ENCODE results near the gene KRTAP5-2. TPM values are rescaled to one million over a fixed set of nuclear protein-coding genes. Genes with fewer than 3 reads are reported as not detected.

Gene KRTAP5-2
- total and polyA plus RNA-seq, 2 of the 8 experiments (the other 6 are each of a cell fraction or from before 2014, with no cell fraction given) = not detected

DNA sequence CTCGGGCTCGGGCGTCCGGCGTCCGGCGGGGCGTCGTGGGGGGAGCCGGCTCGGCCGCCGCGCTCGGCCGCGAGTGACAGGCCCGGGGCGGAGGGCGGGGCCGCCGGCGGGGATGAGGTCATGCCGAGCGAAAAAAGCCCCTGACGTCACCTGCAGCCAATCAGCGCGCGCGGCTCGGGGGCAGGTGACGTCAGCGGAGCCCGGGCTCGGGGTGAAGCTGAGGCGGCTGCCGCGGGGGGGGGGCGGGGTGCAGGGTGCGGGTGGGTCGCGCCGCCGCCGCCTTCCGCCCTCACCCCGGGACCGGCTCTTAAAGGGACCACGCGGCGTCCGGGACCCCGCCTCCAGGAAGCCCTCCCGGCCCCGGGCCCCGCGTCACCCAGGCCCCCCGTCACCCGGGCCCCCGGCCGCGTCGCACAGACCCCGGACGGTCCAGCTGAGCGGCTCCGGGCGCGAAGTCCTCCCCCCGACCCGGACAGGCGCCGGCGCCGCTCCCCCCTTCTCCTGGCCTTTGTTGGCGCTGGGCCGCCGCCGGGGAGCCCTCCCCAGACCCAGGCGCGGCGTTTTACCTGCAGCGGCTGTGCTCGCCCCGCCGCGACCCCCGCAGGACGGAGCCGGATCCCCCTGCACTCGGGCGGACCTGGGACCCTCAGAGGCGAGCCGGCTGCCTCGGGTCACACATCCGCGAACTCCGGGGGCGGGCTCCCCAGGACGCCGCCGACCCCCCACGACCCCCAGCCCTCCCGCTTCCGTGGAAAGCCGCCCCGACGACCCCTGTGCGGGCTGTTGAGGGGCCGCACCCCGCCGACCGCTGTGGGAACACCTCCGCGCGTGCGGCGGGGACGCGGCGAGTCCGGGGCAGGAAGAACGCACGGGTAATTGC lies 25.7 kb downstream of the KRTAP5-2 start, which contains the start of gene DUSP8:
DUSP8 (minus strand) TSS at position 75 of the 880 bp plus-strand sequence. CDS start 6,445 bp downstream, outside the sequence.
- Histone ChIP-seq H3K27me3 (replicated peaks in 1 of 4; ENCODE audit: control insufficient read depth in 3 of 4, extremely low read depth in 1 of 4, insufficient read depth in 3 of 4, low read length in 3 of 4) (peaks cover 18 to 54% (median 49%) of the 10 kb centered on the region in 4 experiments), H3K23ac (ENCODE audit: insufficient read length) (no peak within 1 kb of the TSS), H2BK120ac (replicated peaks; ENCODE audit: low read depth, low read length) (no peak within 1 kb of the TSS), H4K91ac (replicated peaks; ENCODE audit: insufficient read length, low read length) (no peak within 1 kb of the TSS), H3K14ac (ENCODE audit: insufficient read length) (no peak within 1 kb of the TSS), H4K5ac (ENCODE audit: insufficient read length, low read depth, low read length) (no peak within 1 kb of the TSS), H3K4ac (replicated peaks; ENCODE audit: insufficient read length, low read depth, low read length) (no peak within 1 kb of the TSS), H3K79me1 (ENCODE audit: low read depth, low read length) (no peaks in the 10 kb centered on the region), H4K20me1 (replicated peaks in 1 of 2; ENCODE audit: control insufficient read depth in 1 of 2, insufficient read depth in 2 of 2, low read length in 2 of 2) (peaks cover 4 to 18% of the 10 kb centered on the region in 2 experiments), H3K56ac (replicated peaks; ENCODE audit: insufficient read length, low read depth, low read length) (no peak within 1 kb of the TSS), H2BK20ac (ENCODE audit: low read length) (no peak within 1 kb of the TSS; the same call in 1 of the 2 replicates), H3K4me2 (ENCODE audit: insufficient read depth in 1 of 2, low read depth in 2 of 2, low read length in 2 of 2) (peak within 1 kb of the TSS; percentile 53 to 83), H3K4me3 (ENCODE audit: extremely low read depth in 1 of 4, insufficient read depth in 2 of 4, low read depth in 3 of 4, low read length in 4 of 4) (peak within 1 kb of the TSS; percentile 27 to 71 (median 34)), H3K18ac (ENCODE audit: extremely low read depth, low read length) (no peak within 1 kb of the TSS; the same call in 1 of the 2 replicates), H3K23me2 (ENCODE audit: low read depth, low read length) (no peaks in the 10 kb centered on the region; the same call in 1 of the 2 replicates), H2BK12ac (ENCODE audit: low read depth, low read length) (no peak within 1 kb of the TSS), H2AFZ (ENCODE audit: low read length) (no peak within 1 kb of the TSS), H3K9me3 (ENCODE audit: insufficient read depth in 2 of 2, low read depth in 1 of 2, low read length in 1 of 2) (no peaks in the 10 kb centered on the region), H4K8ac (ENCODE audit: extremely low read depth, insufficient read depth, low read length) (no peak within 1 kb of the TSS; the same call in 1 of the 2 replicates), H3K27ac (ENCODE audit: low read depth, low read length) (no peak within 1 kb of the TSS), H3K79me2 (ENCODE audit: control insufficient read depth in 1 of 2, insufficient read depth in 2 of 2, low read length in 2 of 2) (no peaks in the 10 kb centered on the region), H3K4me1 (replicated peaks in 1 of 4; ENCODE audit: control insufficient read depth in 3 of 4, insufficient read depth in 4 of 4, low read length in 3 of 4) (peaks cover 0 to 46% (median 31%) of the 10 kb centered on the region in 4 experiments; a peak in 6 of 7 replicates), H2BK5ac (ENCODE audit: low read depth, low read length) (no peak within 1 kb of the TSS), H2AK5ac (ENCODE audit: low read depth, low read length) (no peak within 1 kb of the TSS), H3K9ac (replicated peaks in 1 of 4; ENCODE audit: extremely low read depth in 1 of 4, low read depth in 3 of 4, low read length in 3 of 4) (peak within 1 kb of the TSS in 2 of 4 experiments; percentile 29 to 55; a peak in 2 of 7 replicates), H2BK15ac (ENCODE audit: low read length) (no peak within 1 kb of the TSS), H3K36me3 (ENCODE audit: control insufficient read depth in 2 of 4, insufficient read depth in 4 of 4, low read length in 3 of 4) (no peaks in the 10 kb centered on the region)
- no CpG with 5 or more reads among the region's 124 CpGs for WGBS, 2 experiments (ENCODE audit: extremely low coverage in 1 of 2, insufficient coverage in 1 of 2, insufficient read length in 1 of 2, insufficient replicate concordance in 2 of 2, low coverage in 1 of 2, low lambda C conversion rate in 2 of 2, missing lambda C conversion rate in 1 of 2)
- FAIRE-seq (no peak), DNase-seq (ENCODE audit: low read depth in 1 of 2, low spot score in 2 of 2) (peak in 1 of 2 experiments; percentile 88)
- ChIA-PET POLR2A (ENCODE audit: partially characterized antibody) (interaction anchor here (2.6 kb wide), 1 partner anchor 25 kb away, joined by 34 read pairs; no protein-coding TSS in a partner anchor), CTCF (ENCODE audit: partially characterized antibody) (interaction anchor here (0.7 to 8.2 kb wide), 6 partner anchors 7 to 411 kb away, joined by 3 to 144 read pairs (median 66); partner anchors contain the start of gene KRTAP5-2)
- no peak for TF ChIP-seq CEBPB (IDR thresholded peaks at IDR 0.05; ENCODE audit: low read depth, low read length)
- TF ChIP-seq POLR2AphosphoS5 (IDR thresholded peaks at IDR 0.05; ENCODE audit: low read depth, low read length) = no peak
- no peak for TF ChIP-seq CHD2 (IDR thresholded peaks at IDR 0.05; ENCODE audit: low read length)
- TF ChIP-seq BRCA1 (IDR thresholded peaks at IDR 0.05; ENCODE audit: low read depth, low read length) = no peak
- no peak for TF ChIP-seq BACH1 (IDR thresholded peaks at IDR 0.05; ENCODE audit: low read length)

Measured in H1 (cell line).